Central memory CD8-positive, alpha-beta T cell (primary cell): Measurements from ENCODE around the gene IGFBP7.

Experiments used
- ATAC-seq: fragments of 150-1000 bp; cut with Tn5 transposase; replicated peaks from 2 replicates; pipeline ENCODE4 v1.10.0; 2022; ENCODE audit warnings: mild to moderate bottlenecking, moderate FRiP score, moderate number of reproducible peaks; ENCODE audit not compliant: poor library complexity, severe bottlenecking; ENCODE audit errors: extremely low read depth
- DNase-seq, 2 donors: peaks; one replicate each; pipeline ENCODE4 v3.0.0; 2021; ENCODE audit warnings: low spot score in 2 of 2
- H3K27ac Mint-ChIP-seq: one replicate; pipeline ENCODE4 v1.8.0; 2022; ENCODE audit warnings: low read depth, mild to moderate bottlenecking, moderate library complexity, mixed read lengths
- H3K27me3 Mint-ChIP-seq: one replicate; pipeline ENCODE4 v1.8.0; 2022; ENCODE audit warnings: mixed read lengths
- H3K36me3 Mint-ChIP-seq: one replicate; pipeline ENCODE4 v1.8.0; 2022; ENCODE audit warnings: mild to moderate bottlenecking, moderate library complexity, mixed read lengths; ENCODE audit not compliant: insufficient read depth
- H3K4me1 Mint-ChIP-seq: one replicate; pipeline ENCODE4 v1.8.0; 2022; ENCODE audit warnings: mixed read lengths
- H3K4me3 Mint-ChIP-seq: one replicate; pipeline ENCODE4 v1.8.0; 2022; ENCODE audit warnings: mild to moderate bottlenecking, moderate library complexity, mixed read lengths
- H3K9me3 Mint-ChIP-seq: one replicate; pipeline ENCODE4 v1.8.0; 2022; ENCODE audit warnings: mixed read lengths

Gene IGFBP7

DNA sequence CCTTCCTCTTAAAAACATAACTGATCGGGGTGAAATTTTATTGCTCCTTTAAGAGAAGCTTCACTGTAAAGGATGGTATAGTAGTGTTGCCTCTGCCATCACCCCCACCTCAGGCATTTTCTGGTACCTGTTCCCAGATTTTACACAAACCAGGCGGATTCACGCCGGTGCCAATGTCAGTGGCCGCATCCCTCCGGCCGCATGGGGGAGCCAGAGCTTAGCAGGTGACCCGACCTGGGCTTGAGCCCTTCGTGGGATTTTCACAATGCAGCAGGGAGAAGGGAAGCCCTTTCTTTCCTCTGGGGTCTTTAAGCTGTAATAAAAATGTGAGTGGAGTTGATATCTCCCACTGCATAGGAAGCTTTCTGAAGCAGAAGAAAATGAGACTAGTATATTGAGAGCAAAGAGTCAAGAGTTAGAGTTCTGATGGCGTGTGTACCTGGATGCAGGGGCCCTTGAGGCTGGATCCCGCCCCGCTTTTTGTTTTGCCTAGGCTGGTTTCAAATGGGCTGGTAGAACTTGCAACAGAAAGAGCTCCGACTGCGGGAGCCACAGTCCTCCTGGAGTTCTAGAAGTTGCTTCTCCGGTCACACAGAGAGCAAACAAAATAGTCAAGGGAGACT, 72.1 kb downstream of the IGFBP7 start:
- DNase-seq (no peak), ATAC-seq (no peak)
- no peaks in the 10 kb centered on the region for H3K9me3 Mint-ChIP-seq
- no peaks in the 10 kb centered on the region for H3K36me3 Mint-ChIP-seq
- H3K4me1 Mint-ChIP-seq, result no peaks in the 10 kb centered on the region
- no peak overlapping the region for H3K27ac Mint-ChIP-seq
- no peak overlapping the region for H3K4me3 Mint-ChIP-seq
- H3K27me3 Mint-ChIP-seq, result peaks cover 40% of the 10 kb centered on the region

DNA sequence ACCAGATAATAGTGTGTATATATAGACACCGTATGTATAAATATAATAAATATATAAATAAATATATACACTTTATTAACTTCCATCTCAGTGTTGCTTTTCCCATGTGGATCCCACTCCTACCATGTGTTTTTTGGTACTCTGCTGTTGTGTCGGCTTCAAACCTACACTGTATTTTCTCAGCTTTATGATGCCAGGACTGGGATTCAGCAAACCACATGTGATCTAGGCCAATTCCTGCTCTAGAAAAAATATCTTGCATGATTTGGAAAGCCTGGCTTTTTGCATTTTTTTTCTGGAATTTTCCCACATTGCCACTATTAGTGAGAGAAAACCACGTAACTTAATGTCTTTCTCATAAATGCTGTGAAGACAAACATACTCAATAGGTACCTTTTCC, 75.7 kb downstream of the IGFBP7 start:
- peaks cover 21% of the 10 kb centered on the region for H3K36me3 Mint-ChIP-seq
- H3K4me3 Mint-ChIP-seq, result no peak overlapping the region
- no peaks in the 10 kb centered on the region for H3K4me1 Mint-ChIP-seq
- H3K9me3 Mint-ChIP-seq, result no peaks in the 10 kb centered on the region
- no peak for ATAC-seq
- peaks cover 20% of the 10 kb centered on the region for H3K27me3 Mint-ChIP-seq
- no peak for DNase-seq
- no peak overlapping the region for H3K27ac Mint-ChIP-seq

DNA sequence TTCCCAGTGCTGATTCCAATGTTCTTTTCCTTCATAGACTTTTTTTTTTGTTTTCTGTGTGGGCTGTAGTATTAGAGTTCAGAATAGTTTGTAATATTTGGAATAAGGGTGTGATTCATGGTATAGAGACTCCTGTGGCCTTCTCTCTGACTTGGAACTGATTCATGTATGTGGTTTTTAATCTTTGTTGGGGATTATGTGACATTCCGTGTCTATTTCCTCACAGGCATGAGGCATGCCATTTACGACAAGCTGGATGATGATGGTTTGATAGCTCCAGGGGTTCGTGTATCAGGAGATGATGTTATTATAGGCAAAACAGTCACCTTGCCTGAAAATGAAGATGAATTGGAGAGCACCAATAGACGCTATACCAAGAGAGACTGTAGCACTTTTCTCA, 87.1 kb downstream of the IGFBP7 start:
- H3K4me1 Mint-ChIP-seq, result peaks cover 6% of the 10 kb centered on the region
- ATAC-seq (no peak), DNase-seq (no peak)
- no peaks in the 10 kb centered on the region for H3K9me3 Mint-ChIP-seq
- H3K27ac Mint-ChIP-seq, result peak overlapping the region; percentile 13
- H3K4me3 Mint-ChIP-seq, result no peak overlapping the region
- H3K36me3 Mint-ChIP-seq, result peaks cover 80% of the 10 kb centered on the region
- no peaks in the 10 kb centered on the region for H3K27me3 Mint-ChIP-seq

DNA sequence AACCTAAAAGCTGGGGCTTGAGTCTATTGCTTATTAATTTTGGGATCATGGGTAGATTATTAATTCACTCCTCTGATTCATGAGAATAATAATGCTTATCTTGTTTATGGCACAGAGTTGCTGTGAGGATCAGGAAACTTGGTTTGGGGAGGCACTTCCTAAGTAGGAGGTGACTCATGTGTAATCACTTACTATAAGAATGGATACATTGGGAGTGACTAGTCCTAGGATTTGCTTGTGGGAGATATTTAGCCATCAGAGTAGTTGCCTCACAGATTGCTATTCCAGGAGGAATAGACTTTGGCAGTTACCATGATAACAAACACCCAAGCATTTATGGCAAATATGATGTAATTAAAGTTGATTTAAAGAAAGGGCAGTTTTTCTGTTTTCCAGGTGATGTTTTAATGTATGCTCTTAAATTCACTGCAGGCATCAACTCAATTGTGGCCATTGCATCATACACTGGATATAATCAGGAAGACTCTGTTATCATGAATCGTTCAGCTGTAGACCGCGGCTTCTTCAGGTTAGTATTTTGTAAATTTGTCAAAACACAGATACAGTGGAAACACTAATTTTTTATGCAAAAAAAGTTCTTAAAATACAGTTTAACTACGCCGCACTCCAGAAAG, 89.6 kb downstream of the IGFBP7 start:
- H3K27me3 Mint-ChIP-seq, result no peaks in the 10 kb centered on the region
- no peak overlapping the region for H3K4me3 Mint-ChIP-seq
- DNase-seq (no peak), ATAC-seq (no peak)
- H3K4me1 Mint-ChIP-seq, result peaks cover 12% of the 10 kb centered on the region
- H3K9me3 Mint-ChIP-seq, result no peaks in the 10 kb centered on the region
- H3K27ac Mint-ChIP-seq, result no peak overlapping the region
- H3K36me3 Mint-ChIP-seq, result peaks cover 79% of the 10 kb centered on the region

DNA sequence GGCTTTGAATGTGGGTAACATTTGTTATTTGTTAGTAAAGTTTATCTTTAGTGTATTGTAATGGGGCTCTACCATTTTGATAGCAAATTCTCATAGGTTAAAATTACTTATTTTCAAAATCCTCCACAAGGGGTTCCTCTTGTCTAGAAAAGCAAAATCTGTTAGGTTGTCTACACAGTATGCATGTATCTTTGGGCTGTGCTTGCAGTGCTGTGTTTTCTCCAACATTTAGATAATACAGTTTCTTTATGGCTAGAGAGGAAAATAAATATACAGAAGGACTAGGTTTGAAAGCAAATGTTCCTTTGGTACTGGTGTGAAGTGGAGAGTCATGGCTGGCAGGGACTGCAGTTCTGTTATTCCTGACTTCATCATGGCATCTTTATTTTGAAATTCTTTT, 91.2 kb downstream of the IGFBP7 start:
- Mint-ChIP-seq H3K36me3 (peaks cover 79% of the 10 kb centered on the region), H3K27me3 (no peaks in the 10 kb centered on the region), H3K4me3 (no peak overlapping the region), H3K27ac (no peak overlapping the region), H3K9me3 (no peaks in the 10 kb centered on the region), H3K4me1 (peaks cover 12% of the 10 kb centered on the region)
- ATAC-seq (no peak), DNase-seq (no peak)

DNA sequence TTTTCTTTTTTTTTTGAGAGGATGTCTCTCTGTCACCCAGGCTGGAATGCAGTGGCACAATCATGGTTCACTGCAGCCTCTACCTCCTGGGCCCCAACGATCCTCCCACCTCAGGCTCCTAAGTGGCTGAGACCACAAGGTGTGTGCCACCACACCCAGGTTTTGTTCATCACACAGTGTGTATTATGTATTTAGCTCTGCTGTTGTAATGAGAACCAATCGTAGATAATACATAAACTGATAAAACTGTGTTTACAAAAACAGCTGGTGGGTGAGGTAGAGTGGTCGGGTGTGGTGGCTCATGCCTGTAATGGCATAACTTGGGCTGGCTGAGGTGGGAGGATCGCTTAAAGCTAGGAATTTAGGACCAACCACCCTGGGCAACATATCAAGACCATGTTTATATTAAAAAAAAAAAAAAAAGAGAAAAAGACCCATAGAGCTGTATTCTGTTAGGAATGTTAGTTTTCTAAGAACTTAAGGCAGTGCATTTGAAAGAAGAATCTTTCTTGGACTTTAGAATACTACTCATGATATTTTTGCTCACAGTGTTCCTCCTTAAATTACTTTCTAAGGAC, 96.6 kb downstream of the IGFBP7 start:
- Mint-ChIP-seq H3K4me3 (no peak overlapping the region), H3K9me3 (no peaks in the 10 kb centered on the region), H3K4me1 (peaks cover 19% of the 10 kb centered on the region), H3K27ac (no peak overlapping the region), H3K36me3 (peaks cover 80% of the 10 kb centered on the region), H3K27me3 (no peaks in the 10 kb centered on the region)
- ATAC-seq (no peak), DNase-seq (no peak)

DNA sequence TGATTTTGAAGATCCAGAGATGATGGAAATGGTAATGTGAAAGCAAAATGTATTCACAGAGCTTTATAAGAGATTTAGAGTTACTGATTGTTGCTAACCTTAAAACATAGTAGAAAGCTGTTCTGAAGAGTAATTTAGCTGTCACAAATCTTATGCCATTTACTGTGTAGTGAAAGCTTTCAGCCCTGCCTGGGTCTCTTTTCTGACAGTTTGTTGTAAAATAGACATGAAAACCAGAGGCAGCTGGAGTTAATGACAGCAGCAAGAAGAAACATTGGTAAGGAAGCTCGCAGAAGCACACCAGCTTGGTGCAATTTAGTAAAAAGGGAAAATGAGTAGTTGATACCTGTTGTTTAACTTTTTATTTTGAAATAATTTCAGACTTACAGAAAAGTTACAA, 110.4 kb downstream of the IGFBP7 start:
- H3K4me3 Mint-ChIP-seq, result no peak overlapping the region
- DNase-seq (no peak), ATAC-seq (no peak)
- no peaks in the 10 kb centered on the region for H3K27me3 Mint-ChIP-seq
- peaks cover 6% of the 10 kb centered on the region for H3K4me1 Mint-ChIP-seq
- peaks cover 77% of the 10 kb centered on the region for H3K36me3 Mint-ChIP-seq
- H3K27ac Mint-ChIP-seq, result no peak overlapping the region
- H3K9me3 Mint-ChIP-seq, result no peaks in the 10 kb centered on the region

DNA sequence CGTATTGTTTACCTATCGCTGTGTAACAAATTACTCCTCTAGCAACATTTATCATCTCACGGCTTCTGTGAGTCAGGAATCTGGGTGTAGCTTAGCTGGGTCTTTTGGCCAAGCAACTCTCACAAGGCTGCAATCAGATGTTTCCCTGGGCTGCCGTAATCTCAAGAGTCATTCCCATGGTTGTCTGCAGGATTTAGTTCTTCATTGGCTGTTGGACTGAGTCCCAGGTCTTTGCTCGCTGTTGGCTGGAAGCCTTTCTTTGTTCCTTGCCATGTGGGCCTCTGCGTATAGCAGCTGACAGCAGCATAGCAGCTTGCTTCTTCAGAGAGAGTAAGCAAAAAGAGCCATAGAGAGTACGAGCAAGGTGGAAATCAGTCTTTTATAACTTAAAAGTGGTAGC, 114.7 kb downstream of the IGFBP7 start:
- Mint-ChIP-seq H3K27ac (no peak overlapping the region), H3K36me3 (peaks cover 86% of the 10 kb centered on the region), H3K27me3 (no peaks in the 10 kb centered on the region), H3K4me3 (no peak overlapping the region), H3K9me3 (no peaks in the 10 kb centered on the region), H3K4me1 (peaks cover 29% of the 10 kb centered on the region)
- DNase-seq, result no peak
- ATAC-seq, result no peak

DNA sequence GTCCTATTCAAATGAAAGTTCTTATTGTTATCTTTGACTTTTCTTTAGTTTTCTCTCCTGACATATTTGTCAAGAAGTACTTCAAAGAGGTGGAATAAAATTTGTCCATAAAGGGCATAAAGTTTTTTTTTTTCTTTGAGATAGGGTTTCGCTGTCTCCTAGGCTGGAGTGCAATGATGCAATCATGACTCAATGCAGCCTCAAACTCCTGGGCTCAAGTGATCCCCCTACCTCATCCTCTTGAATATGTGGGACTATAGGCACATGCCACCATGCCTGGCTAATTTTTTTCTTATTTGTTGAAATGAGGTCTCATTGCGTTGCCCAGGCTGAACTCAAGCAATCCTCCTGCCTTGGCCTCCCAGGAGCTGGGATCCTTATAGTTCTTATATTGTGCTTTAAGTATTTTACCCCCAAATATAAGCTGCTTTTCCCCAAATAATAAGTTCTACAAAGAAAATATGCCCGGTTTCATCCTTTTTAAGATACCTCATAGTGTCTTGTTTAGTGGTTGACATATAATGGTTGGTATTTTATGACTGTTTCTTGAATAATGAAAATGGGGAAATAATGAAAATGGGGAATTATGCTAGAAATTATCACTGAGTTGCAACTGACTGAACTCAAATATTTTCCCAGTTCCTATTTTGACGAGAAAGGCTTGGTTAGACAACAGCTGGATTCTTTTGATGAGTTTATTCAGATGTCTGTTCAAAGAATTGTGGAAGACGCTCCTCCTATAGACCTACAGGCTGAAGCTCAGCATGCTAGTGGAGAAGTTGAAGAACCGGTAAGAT, 119.9 kb downstream of the IGFBP7 start:
- peaks cover 65% of the 10 kb centered on the region for H3K36me3 Mint-ChIP-seq
- no peak overlapping the region for H3K4me3 Mint-ChIP-seq
- H3K9me3 Mint-ChIP-seq, result no peaks in the 10 kb centered on the region
- peaks cover 42% of the 10 kb centered on the region for H3K4me1 Mint-ChIP-seq
- no peaks in the 10 kb centered on the region for H3K27me3 Mint-ChIP-seq
- no peak for ATAC-seq
- DNase-seq, result no peak
- H3K27ac Mint-ChIP-seq, result peak overlapping the region; percentile 40

DNA sequence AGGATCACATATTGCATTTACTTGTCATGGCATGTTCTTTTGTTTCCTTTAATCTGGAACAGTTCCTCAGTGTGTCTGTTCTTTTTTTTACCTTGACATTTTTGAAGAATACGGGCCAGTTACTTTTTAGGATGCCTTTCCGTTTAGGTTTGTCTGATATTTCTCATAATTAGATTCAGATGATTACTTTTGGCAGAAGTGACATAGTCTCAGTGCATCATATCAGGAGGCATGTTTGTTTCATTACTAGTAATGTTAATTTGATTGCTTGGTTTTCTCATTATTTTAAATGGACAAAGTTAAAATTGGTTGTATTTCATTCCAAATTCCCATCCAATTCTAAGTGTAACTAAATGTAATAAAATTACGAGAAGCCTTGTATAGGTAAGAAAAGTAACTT, 123.2 kb downstream of the IGFBP7 start:
- H3K9me3 Mint-ChIP-seq, result no peaks in the 10 kb centered on the region
- no peaks in the 10 kb centered on the region for H3K27me3 Mint-ChIP-seq
- peaks cover 60% of the 10 kb centered on the region for H3K4me1 Mint-ChIP-seq
- ATAC-seq (no peak), DNase-seq (no peak)
- no peak overlapping the region for H3K27ac Mint-ChIP-seq
- peaks cover 41% of the 10 kb centered on the region for H3K36me3 Mint-ChIP-seq
- no peak overlapping the region for H3K4me3 Mint-ChIP-seq

DNA sequence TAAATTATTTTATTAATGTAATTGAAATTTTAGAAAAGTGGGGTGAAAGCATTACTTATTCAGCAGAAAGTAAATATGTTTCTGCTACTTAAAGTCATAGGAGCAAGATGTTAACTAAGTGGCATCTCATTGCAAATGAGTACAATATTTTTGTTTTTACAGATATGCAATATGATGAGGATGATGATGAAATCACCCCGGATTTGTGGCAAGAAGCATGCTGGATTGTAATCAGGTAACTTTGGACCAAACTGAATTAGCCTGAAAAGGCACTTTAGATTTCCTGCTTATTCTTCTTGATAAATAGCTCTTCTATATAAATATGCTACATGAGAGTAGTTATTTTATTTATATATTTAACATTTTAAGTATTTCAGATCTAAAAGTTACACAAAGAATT, 124.0 kb downstream of the IGFBP7 start:
- peaks cover 60% of the 10 kb centered on the region for H3K4me1 Mint-ChIP-seq
- no peak overlapping the region for H3K4me3 Mint-ChIP-seq
- no peak overlapping the region for H3K27ac Mint-ChIP-seq
- H3K9me3 Mint-ChIP-seq, result no peaks in the 10 kb centered on the region
- H3K27me3 Mint-ChIP-seq, result no peaks in the 10 kb centered on the region
- DNase-seq (no peak), ATAC-seq (no peak)
- H3K36me3 Mint-ChIP-seq, result peaks cover 37% of the 10 kb centered on the region

DNA sequence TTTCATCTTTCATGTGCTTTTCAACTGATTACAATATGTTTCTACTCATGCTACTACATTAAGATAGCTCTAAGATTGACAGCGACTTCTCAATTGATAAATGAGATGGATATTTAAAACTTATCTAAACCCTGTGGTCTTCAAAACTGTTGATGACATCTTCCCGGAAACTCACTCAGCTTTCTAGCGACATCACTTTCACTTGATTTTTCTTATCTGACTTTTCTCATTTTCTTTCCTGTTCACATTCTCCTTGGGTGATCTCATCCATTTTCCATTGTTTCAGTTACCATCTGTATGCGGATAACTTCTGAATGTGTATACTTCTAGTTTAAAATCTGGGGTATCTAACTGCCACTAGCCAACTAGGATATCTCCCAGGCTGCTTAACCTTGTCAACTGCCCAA, 128.4 kb downstream of the IGFBP7 start:
- no peak for DNase-seq
- Mint-ChIP-seq H3K4me1 (peaks cover 57% of the 10 kb centered on the region), H3K9me3 (no peaks in the 10 kb centered on the region), H3K4me3 (peak overlapping the region; percentile 93), H3K27me3 (no peaks in the 10 kb centered on the region), H3K27ac (peak overlapping the region; percentile 73), H3K36me3 (peaks cover 38% of the 10 kb centered on the region)
- ATAC-seq, result no peak
